K562 (cell line): Measurements from ENCODE around the gene RHOF. TPM values are rescaled to one million over a fixed set of nuclear protein-coding genes. Genes with fewer than 3 reads are reported as not detected.

ENCODE experiments used
- AFF1 ChIP-seq, 2 experiments: fragments of 450-650 bp; IDR thresholded peaks; 2 replicates each; pipeline ENCODE4 v1.6.1; 2018; ENCODE audit warnings: mild to moderate bottlenecking in 2 of 2, low read depth in 1 of 2; ENCODE audit not compliant: partially characterized antibody in 2 of 2
- CHAMP1 ChIP-seq: fragments of 450-650 bp; IDR thresholded peaks from 2 replicates; pipeline ENCODE4 v1.6.1; 2016; ENCODE audit warnings: mild to moderate bottlenecking
- HMGXB4 ChIP-seq: sonication (generic); formaldehyde crosslinking; IDR thresholded peaks from 2 replicates; pipeline ENCODE4 v1.8.1; 2023; ENCODE audit warnings: mild to moderate bottlenecking, missing genetic modification reagents
- HNRNPK ChIP-seq: fragments of 200-400 bp; formaldehyde crosslinking; IDR thresholded peaks from one replicate; pipeline ENCODE4 v1.6.1; 2018; ENCODE audit warnings: mild to moderate bottlenecking, low read depth, low read length; ENCODE audit not compliant: poor library complexity, severe bottlenecking
- HOXB6 ChIP-seq: fragments of 250-450 bp; sonication (Bioruptor Pico); IDR thresholded peaks from 2 replicates; pipeline ENCODE4 v1.5.1; 2022; ENCODE audit warnings: mild to moderate bottlenecking, borderline replicate concordance
- MXD1 ChIP-seq: fragments of 250-450 bp; sonication (Bioruptor Pico); IDR thresholded peaks from 2 replicates; pipeline ENCODE4 v1.8.0; 2021; ENCODE audit warnings: borderline replicate concordance, mild to moderate bottlenecking, moderate library complexity; ENCODE audit not compliant: poor library complexity, severe bottlenecking
- TBL1XR1 ChIP-seq, 2 experiments: IDR thresholded peaks; 2 replicates each; pipeline ENCODE4 v1.6.1; 2012; ENCODE audit warnings: improper control_type of control experiment in 2 of 2, low read length in 2 of 2, mild to moderate bottlenecking in 1 of 2
- THRB ChIP-seq: fragments of 450-650 bp; formaldehyde crosslinking; conservative IDR thresholded peaks from 2 replicates; pipeline ENCODE4 v1.4.0; 2022; ENCODE audit warnings: mild to moderate bottlenecking, missing genetic modification characterization
- ZKSCAN3 ChIP-seq: fragments of 250-450 bp; sonication (Bioruptor Pico); IDR thresholded peaks from 2 replicates; pipeline ENCODE4 v1.4.0; 2020
- ZNF639 ChIP-seq, 2 experiments: fragments of 200-800 bp in 1 of 2; sonication (Bioruptor generic) in 1 of 2; sonication (generic) in 1 of 2; formaldehyde crosslinking in 1 of 2; IDR thresholded peaks in 1 of 2; conservative IDR thresholded peaks in 1 of 2; 2 replicates each; pipeline versions ENCODE4 v1.5.0 to v1.6.1; 2016 to 2020; ENCODE audit warnings: missing compliant biosample characterization in 1 of 2, missing genetic modification characterization in 1 of 2, missing genetic modification reagents in 1 of 2
- ZNF717 ChIP-seq: fragments of 250-450 bp; sonication (Bioruptor Pico); IDR thresholded peaks from 2 replicates; pipeline ENCODE4 v1.5.0; 2021
- ZZZ3 ChIP-seq: fragments of 450-650 bp; IDR thresholded peaks from 2 replicates; pipeline ENCODE4 v1.6.1; 2016; ENCODE audit warnings: antibody characterized with exemption, mild to moderate bottlenecking, moderate library complexity
- polyA plus RNA-seq, 8 experiments: library from polyadenylated mRNA; depleted of rRNA in 4 of 8; stranded (reverse) in 5 of 8; unstranded in 3 of 8; fragments of >200 nt; fragmentation: Nextera tagmentation in 2 of 8; fragmentation: Illumina TruSeq in 1 of 8; extraction: Ambion mirVana in 2 of 8; extraction: Trizol in 1 of 8; gene quantifications; 2 replicates each; pipeline versions ENCODE4 v1.2.1 to v1.2.3, GENCODE V29; 2011 to 2014; ENCODE audit warnings: inconsistent platforms in 1 of 8, missing spikeins in 1 of 8
- total RNA-seq, 7 experiments: library from RNA; depleted of rRNA in 6 of 7; stranded (reverse); fragments of >200 nt in 6 of 7; fragmentation: Illumina TruSeq in 2 of 7; extraction: Trizol in 2 of 7; gene quantifications; 2 replicates each; pipeline versions ENCODE4 v1.2.1 to v1.2.3, GENCODE V29; 2011 to 2021; ENCODE audit warnings: low replicate concordance in 1 of 7

The RHOF gene
- total and polyA plus RNA-seq, 9 of the 15 experiments (the other 6 are each of a cell fraction or from before 2014, with no cell fraction given) = 0.13 to 10.1 (median 4.0) TPM

GRCh38 chr12:121738340-121738858, 55.1 kb downstream of the RHOF start (continued):
- peak in 1 of 2 experiments; percentile 84; a peak in 2 of 4 replicates for TF ChIP-seq TBL1XR1 (IDR thresholded peaks at IDR 0.05; ENCODE audit: low read length in 2 of 2)
- peak; percentile 33 for TF ChIP-seq MXD1 (CRISPR knock-in tag)
- no peak for TF ChIP-seq CHAMP1
- TF ChIP-seq ZNF717 = no peak
- no peak for TF ChIP-seq THRB (CRISPR knock-in tag)
- no peak for TF ChIP-seq ZKSCAN3 (CRISPR knock-in tag)
- TF ChIP-seq ZNF639 (CRISPR knock-in tag; conservative IDR thresholded peaks at IDR 0.05 in 1 of 2, IDR thresholded peaks at IDR 0.05 in 1 of 2) = peak in 1 of 2 experiments; percentile 70; a peak in 1 of 4 replicates
- TF ChIP-seq ZZZ3 = no peak
- no peak for TF ChIP-seq HOXB6 (CRISPR knock-in tag)
- TF ChIP-seq HNRNPK = no peak
- peak in 1 of 2 experiments; percentile 75 for TF ChIP-seq AFF1 (IDR thresholded peaks at IDR 0.05; ENCODE audit: low read depth in 1 of 2, partially characterized antibody in 2 of 2)
- no peak for TF ChIP-seq HMGXB4 (CRISPR knock-in tag)
